Activated CD4-positive, alpha-beta memory T cell treated with anti-CD3 and anti-CD28 coated beads for 36 hours (primary cell): ENCODE measurements around the gene TBPL2. TPM values are rescaled to one million over a fixed set of nuclear protein-coding genes. Genes with fewer than 3 reads are reported as not detected.
"Not testable (repeated sequence)": the region's sequence is repeated elsewhere in the genome, so short reads cannot be mapped to it uniquely, and the experiment has no call there.

Source experiments
- CTCF ChIA-PET: fragments of 350-600 bp; sonication (Branson Sonifier 250); formaldehyde crosslinking; loops from one replicate; lab custom pipeline; 2021; ENCODE audit warnings: antibody characterized with exemption, inconsistent platforms; lab: Charles Lee
- POLR2A ChIA-PET: fragments of 350-600 bp; sonication (Branson Sonifier 250); formaldehyde crosslinking; loops from one replicate; lab custom pipeline; 2021; ENCODE audit warnings: antibody characterized with exemption; lab: Charles Lee
- DNase-seq: peaks from one replicate; pipeline ENCODE4 v3.0.0-alpha.2; 2020
- H3K27ac Mint-ChIP-seq: one replicate; pipeline ENCODE4 v1.8.0; 2021; ENCODE audit warnings: mixed read lengths
- H3K27me3 Mint-ChIP-seq: one replicate; pipeline ENCODE4 v1.8.0; 2021; ENCODE audit warnings: mixed read lengths
- H3K36me3 Mint-ChIP-seq: one replicate; pipeline ENCODE4 v1.8.0; 2021; ENCODE audit warnings: mixed read lengths
- H3K4me1 Mint-ChIP-seq: one replicate; pipeline ENCODE4 v1.8.0; 2021; ENCODE audit warnings: low read depth, mixed read lengths
- H3K4me3 Mint-ChIP-seq: one replicate; pipeline ENCODE4 v1.8.0; 2021; ENCODE audit warnings: mild to moderate bottlenecking, mixed read lengths
- H3K9me3 Mint-ChIP-seq: one replicate; pipeline ENCODE4 v1.8.0; 2021; ENCODE audit warnings: mixed read lengths
- intact Hi-C: fragments of 100-400 bp; cut with micrococcal nuclease; formaldehyde crosslinking; loops from one replicate; pipeline ENCODE4 v1.15.1; 2023
- total RNA-seq, 2 experiments: library from RNA; stranded (reverse); gene quantifications; one replicate each; pipeline ENCODE4 v1.2.3, GENCODE V29; 2021

Gene TBPL2
- total RNA-seq, 2 experiments from 2014 or later, result not detected

DNA sequence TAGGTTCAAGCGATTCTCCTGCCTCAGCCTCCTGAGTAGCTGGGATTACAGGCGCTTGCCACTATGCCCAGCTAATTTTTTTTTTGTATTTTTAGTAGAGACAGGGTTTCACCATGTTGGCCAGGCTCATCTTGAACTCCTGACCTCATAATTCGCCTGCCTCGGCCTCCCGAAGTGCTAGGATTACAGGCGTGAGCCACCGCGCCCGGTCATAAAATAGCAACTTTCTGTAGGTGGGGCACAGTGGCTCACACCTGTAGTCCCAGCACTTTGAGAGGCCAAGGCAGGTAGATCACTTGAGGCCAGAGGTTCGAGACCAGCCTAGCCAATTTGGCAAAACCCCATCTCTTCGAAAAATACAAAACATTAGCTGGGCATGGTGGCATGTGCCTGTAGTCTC is 18.1 kb downstream of the TBPL2 start:
- H3K27ac Mint-ChIP-seq, intact Hi-C loops, H3K9me3 Mint-ChIP-seq, DNase-seq, H3K4me3 Mint-ChIP-seq, H3K36me3 Mint-ChIP-seq, H3K27me3 Mint-ChIP-seq, POLR2A ChIA-PET, H3K4me1 Mint-ChIP-seq: not testable (repeated sequence)
- CTCF ChIA-PET, result interaction anchor here (0.6 kb wide), 2 partner anchors 68 to 964 kb away, joined by 3 read pairs; no protein-coding TSS in a partner anchor

DNA sequence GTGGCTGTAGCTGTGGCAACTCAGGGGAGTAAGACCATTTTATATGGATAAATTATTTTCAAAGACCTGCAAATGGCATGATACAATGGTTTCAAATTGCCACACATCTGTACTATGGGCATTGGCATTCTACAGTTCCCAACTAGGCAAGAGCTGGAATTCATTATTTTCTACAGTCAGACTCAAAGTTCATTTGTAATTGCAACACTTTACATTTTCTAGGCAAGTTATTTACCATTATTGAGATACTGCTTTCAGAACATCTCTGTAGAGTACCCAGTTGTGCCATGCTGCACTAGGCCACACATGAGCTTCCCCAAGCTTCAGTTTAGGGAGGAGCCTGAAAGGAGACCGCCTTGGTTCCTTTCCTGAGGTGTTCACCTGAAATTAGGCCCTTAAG is 20.8 kb downstream of the TBPL2 start:
- Mint-ChIP-seq H3K4me1 (no peaks in the 10 kb centered on the region), H3K9me3 (no peaks in the 10 kb centered on the region)

DNA sequence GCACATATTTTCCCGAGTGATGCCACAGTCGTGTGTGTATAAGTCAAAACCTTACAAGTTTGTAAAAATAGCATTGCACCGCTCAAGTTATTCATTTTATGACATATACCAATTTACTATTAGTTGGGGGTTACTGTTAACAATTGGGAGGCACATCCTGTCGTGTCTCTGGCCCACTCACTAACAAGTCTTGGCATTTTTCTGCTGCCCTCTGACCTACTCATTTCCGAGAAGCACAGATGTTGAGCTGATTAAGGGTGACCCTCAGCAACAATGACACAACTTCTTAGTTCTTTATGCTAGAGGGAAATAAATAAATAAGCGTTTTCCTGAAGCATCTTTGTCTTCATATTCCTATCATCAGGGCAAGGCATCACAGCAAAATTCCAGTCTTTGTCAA is 22.0 kb downstream of the TBPL2 start:
- Mint-ChIP-seq H3K27ac (no peak overlapping the region), H3K36me3 (no peaks in the 10 kb centered on the region), H3K27me3 (no peaks in the 10 kb centered on the region), H3K4me3 (no peak overlapping the region), H3K9me3 (no peaks in the 10 kb centered on the region), H3K4me1 (no peaks in the 10 kb centered on the region)
- intact Hi-C loops, result no loop called here
- no peak for DNase-seq
- POLR2A ChIA-PET, result no interaction called here
- CTCF ChIA-PET, result interaction anchor here (1.2 to 1.6 kb wide), 3 partner anchors 15 to 71 kb away, joined by 3 to 5 read pairs (median 4); no protein-coding TSS in a partner anchor

More for the DNA sequence above, 20.8 kb downstream of the TBPL2 start:
- DNase-seq, result no peak
- H3K27me3 Mint-ChIP-seq, result no peaks in the 10 kb centered on the region
- H3K4me3 Mint-ChIP-seq, result no peak overlapping the region
- H3K36me3 Mint-ChIP-seq, result no peaks in the 10 kb centered on the region
- POLR2A ChIA-PET, result interaction anchor here (0.6 kb wide), 1 partner anchor 277 kb away, joined by 3 read pairs; no protein-coding TSS in a partner anchor
- intact Hi-C loops, result no loop called here
- CTCF ChIA-PET, result interaction anchor here (0.6 to 1.5 kb wide), 4 partner anchors 9 to 149 kb away, joined by 3 to 5 read pairs (median 4); partner anchors contain the start of gene FBXO34
- H3K27ac Mint-ChIP-seq, result no peak overlapping the region

DNA sequence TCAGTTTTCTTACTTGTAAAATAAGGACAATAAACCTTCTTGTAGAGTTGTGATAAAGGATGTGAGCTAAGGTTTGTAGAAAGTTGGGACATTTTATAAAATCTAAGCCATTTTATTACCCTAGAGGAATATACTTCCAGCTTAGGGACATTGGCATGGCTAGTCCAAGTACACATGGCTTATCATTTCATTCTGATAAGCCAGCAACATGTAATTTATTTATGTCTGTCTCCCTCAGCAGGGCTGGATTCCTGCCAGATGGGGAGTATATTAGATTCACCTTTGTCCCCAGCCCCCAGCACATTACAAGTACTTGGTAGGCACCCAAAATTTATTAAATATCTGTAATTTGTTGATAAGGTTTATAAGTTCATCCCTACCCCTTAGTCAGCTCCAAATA is 22.5 kb downstream of the TBPL2 start:
- DNase-seq, result no peak
- Mint-ChIP-seq H3K9me3 (no peaks in the 10 kb centered on the region), H3K27me3 (no peaks in the 10 kb centered on the region), H3K27ac (no peak overlapping the region), H3K4me1 (peaks cover 2% of the 10 kb centered on the region), H3K36me3 (no peaks in the 10 kb centered on the region), H3K4me3 (no peak overlapping the region)
- ChIA-PET CTCF (interaction anchor here (0.6 to 2.5 kb wide), 6 partner anchors 11 to 70 kb away, joined by 3 to 7 read pairs (median 5); no protein-coding TSS in a partner anchor), POLR2A (no interaction called here)
- intact Hi-C loops, result loop anchor here (2.0 kb wide), 1 partner anchor 45 kb away; no protein-coding TSS in a partner anchor

DNA sequence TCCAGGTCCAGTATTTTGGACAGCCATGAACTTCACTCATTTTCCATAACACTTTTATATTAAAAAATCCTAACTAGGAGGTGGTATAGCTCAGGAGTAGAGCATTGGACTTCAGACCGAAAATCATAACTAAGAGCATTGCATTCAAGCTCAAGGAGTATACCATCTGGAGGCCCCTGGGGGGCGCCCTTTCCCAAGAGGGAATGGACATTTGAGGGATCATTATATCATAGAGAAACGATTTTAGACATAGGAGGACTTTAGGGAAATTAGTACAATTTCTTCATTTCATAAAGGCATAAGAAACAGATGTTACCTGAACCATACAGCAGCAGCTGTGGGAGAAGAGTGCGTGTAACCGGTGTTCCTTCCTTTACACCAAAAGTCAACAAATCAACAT is 23.6 kb downstream of the TBPL2 start:
- no peak overlapping the region for H3K27ac Mint-ChIP-seq
- peak; percentile 50 for DNase-seq
- peaks cover 10% of the 10 kb centered on the region for H3K4me1 Mint-ChIP-seq
- H3K27me3 Mint-ChIP-seq, result no peaks in the 10 kb centered on the region
- POLR2A ChIA-PET, result no interaction called here
- CTCF ChIA-PET, result interaction anchor here (0.6 to 2.5 kb wide), 13 partner anchors 10 to 204 kb away, joined by 3 to 8 read pairs (median 4); no protein-coding TSS in a partner anchor
- H3K4me3 Mint-ChIP-seq, result no peak overlapping the region
- no peaks in the 10 kb centered on the region for H3K36me3 Mint-ChIP-seq
- no peaks in the 10 kb centered on the region for H3K9me3 Mint-ChIP-seq
- intact Hi-C loops, result loop anchor here (2.0 kb wide), 1 partner anchor 46 kb away; no protein-coding TSS in a partner anchor

DNA sequence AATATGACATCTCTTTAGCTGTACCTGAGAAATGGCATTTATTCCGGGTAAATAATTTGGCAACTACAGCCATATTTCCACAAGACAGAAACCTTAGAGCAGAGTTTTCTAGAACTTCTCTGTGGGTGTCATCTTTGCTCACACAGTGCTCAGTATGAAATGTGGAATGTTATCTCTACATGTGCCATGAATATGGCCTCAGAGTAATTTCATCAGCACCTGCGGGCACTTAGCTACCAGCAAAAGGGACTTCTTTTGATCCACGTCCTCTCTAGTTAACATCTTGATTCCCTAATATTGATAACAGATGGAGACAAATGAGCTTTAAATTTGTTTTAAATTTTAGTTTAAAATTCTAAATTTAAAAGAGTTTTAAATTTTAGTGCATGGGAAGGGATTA is 25.9 kb downstream of the TBPL2 start:
- Mint-ChIP-seq H3K27ac (no peak overlapping the region), H3K9me3 (no peaks in the 10 kb centered on the region), H3K36me3 (no peaks in the 10 kb centered on the region), H3K4me3 (no peak overlapping the region), H3K4me1 (peaks cover 23% of the 10 kb centered on the region), H3K27me3 (no peaks in the 10 kb centered on the region)
- ChIA-PET CTCF (interaction anchor here (1.1 to 1.7 kb wide), 4 partner anchors 20 to 201 kb away, joined by 3 to 7 read pairs (median 5); partner anchors contain the start of gene FBXO34), POLR2A (no interaction called here)
- no peak for DNase-seq
- intact Hi-C loops, result no loop called here

DNA sequence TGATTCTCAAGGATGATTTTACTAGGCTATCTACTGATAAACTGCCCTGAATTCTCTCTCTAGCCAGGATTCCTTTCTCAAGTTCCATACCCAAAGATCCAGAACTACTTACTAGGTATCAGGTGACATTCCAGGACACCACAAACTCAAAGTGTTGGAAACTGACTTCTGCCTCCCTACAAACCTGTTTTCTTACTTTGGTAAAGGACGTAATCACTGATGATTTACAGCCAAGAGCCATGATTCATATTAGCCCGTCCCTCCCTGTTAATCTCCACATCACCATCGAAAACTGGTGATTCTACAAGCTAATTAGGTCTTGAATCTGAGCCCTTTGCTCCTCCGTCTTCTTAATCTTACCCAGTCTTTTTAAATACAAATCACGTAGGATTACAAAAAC is 27.7 kb downstream of the TBPL2 start:
- Mint-ChIP-seq H3K4me1 (peaks cover 31% of the 10 kb centered on the region), H3K36me3 (no peaks in the 10 kb centered on the region), H3K4me3 (no peak overlapping the region), H3K27ac (no peak overlapping the region), H3K9me3 (no peaks in the 10 kb centered on the region), H3K27me3 (no peaks in the 10 kb centered on the region)
- ChIA-PET CTCF (no interaction called here), POLR2A (no interaction called here)
- no peak for DNase-seq
- intact Hi-C loops, result no loop called here

DNA sequence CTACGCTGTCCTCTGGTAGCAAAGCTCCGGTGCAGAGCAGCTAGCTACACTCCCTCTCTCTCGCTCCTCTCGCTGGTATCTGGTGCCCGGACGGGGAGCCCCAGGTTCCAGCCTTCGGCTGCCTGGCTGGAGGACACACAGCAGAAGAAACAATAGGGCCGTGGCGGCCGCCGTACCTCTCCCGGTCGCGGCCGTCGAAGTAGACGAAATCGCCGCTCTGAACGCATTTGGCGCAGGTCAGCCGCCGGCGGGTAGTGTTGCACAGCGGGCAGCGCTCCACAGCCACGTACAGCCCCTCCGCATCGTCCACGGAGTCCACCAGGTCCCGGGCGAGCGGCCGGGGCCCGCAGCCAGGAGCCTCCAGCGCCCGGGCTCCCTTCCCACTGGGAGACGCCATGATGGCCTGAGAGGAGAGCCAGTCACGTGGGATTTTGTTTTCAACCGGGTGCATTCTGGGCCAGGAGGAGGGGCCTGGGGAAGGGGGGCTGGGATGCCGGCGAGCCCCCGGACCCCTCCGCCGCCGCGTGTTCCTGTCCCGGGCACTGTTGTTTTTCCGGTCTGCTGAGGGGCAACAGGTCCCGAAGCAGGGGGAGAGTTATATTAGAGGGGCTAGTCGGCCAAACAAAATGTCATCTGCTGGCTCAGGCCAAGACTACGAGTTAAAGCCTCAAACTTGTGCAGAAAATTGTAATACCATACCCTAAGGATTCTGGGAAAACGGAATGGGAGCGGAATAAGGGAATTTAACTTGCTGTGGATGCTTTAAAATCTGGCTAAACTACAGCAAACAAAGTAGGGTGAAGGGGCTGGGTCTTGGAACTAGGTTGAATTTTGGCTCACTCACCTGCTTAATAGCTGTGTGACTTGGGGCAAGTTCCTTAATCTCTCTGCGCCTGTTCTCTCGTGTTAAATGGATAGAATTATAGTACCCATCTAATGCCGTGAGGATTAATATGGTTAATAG is 28.7 kb downstream of the TBPL2 start, which contains the start of gene ATG14:
TSS of gene ATG14 (minus strand) at position 405 of the 964 bp plus-strand sequence. CDS start at position 397, 8 bp downstream.
- Mint-ChIP-seq H3K27ac (peak within 1 kb of the TSS; percentile 71), H3K9me3 (no peaks in the 10 kb centered on the region), H3K4me3 (peak within 1 kb of the TSS; percentile 79), H3K4me1 (peaks cover 31% of the 10 kb centered on the region), H3K27me3 (no peaks in the 10 kb centered on the region), H3K36me3 (no peaks in the 10 kb centered on the region)
- intact Hi-C loops, result loop anchor here (1.0 kb wide), 1 partner anchor 140 kb away; the partner anchor contains the start of gene FBXO34
- DNase-seq, result peak; percentile 87
- POLR2A ChIA-PET, result no interaction called here
- CTCF ChIA-PET, result interaction anchor here (0.5 kb wide), 2 partner anchors 166 to 285 kb away, joined by 3 read pairs; no protein-coding TSS in a partner anchor

DNA sequence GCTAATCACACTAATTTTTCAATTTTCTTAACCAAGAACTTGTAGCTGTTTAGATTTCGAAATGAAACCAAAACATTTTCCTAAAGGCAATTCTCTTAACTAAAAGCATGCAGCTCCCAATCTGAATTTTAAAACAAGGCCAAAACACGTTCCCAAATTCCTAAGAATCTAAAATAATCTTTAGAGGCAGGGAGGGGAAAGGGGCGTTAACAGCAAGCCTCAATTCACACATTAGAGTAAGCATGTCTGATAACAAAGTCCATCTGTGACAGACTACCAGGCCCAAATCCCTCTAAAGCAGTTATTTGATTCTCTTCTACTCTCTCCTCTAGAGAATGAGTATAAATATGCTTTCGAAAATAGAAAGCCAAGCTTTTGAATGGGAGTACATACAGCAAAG is 29.5 kb downstream of the TBPL2 start:
- intact Hi-C loops, result loop anchor here (1.0 kb wide), 1 partner anchor 140 kb away; the partner anchor contains the start of gene FBXO34
- H3K4me1 Mint-ChIP-seq, result peaks cover 34% of the 10 kb centered on the region
- no peaks in the 10 kb centered on the region for H3K9me3 Mint-ChIP-seq
- ChIA-PET POLR2A (no interaction called here), CTCF (interaction anchor here (0.5 to 1.7 kb wide), 3 partner anchors 140 to 286 kb away, joined by 3 to 9 read pairs (median 4); no protein-coding TSS in a partner anchor)
- peak overlapping the region; percentile 79 for H3K4me3 Mint-ChIP-seq
- no peak for DNase-seq
- no peak overlapping the region for H3K27ac Mint-ChIP-seq
- H3K27me3 Mint-ChIP-seq, result no peaks in the 10 kb centered on the region
- H3K36me3 Mint-ChIP-seq, result no peaks in the 10 kb centered on the region

DNA sequence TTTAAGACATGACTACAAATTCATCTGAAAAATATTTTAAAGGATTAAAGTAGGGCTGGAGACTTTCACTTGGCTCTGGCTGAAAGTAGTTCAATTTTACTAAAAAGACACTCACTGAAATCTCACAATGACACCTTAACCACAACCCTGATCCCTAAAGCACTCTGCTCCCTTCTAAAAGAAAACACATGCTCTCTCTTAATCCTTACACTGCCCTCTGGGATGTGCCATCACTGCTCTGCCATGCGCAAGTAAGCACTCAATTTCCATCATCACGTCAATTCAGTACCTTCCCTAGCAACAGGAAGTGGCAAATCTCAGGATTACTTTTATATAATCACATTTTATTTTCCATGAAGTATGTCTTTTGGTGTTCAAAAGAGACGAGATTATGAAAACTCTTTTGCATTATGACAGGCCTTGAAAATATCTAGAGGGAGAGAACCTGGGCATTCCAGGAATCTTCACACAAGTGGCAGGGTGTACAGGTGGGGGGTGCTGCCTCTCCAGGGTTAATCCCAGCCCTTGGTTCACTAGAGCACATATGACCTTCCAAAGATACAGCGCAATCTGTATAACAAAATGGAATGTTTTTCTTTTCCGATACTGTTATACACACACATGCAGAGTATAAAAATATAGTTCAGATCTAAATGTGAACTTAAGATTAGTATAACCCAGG is 36.1 kb downstream of the TBPL2 start:
- no peak for DNase-seq
- H3K9me3 Mint-ChIP-seq, result no peaks in the 10 kb centered on the region
- CTCF ChIA-PET, result interaction anchor here (1.8 to 1.9 kb wide), 3 partner anchors 12 to 50 kb away, joined by 5 to 9 read pairs (median 7); no protein-coding TSS in a partner anchor
- H3K4me3 Mint-ChIP-seq, result no peak overlapping the region
- H3K27ac Mint-ChIP-seq, result peak overlapping the region; percentile 38
- intact Hi-C loops, result loop anchor here (1.0 kb wide), 2 partner anchors 18 to 30 kb away; no protein-coding TSS in a partner anchor
- H3K4me1 Mint-ChIP-seq, result peaks cover 49% of the 10 kb centered on the region
- POLR2A ChIA-PET, result interaction anchor here (0.5 to 1.6 kb wide), 3 partner anchors 30 to 66 kb away, joined by 3 read pairs; no protein-coding TSS in a partner anchor
- no peaks in the 10 kb centered on the region for H3K36me3 Mint-ChIP-seq
- no peaks in the 10 kb centered on the region for H3K27me3 Mint-ChIP-seq

DNA sequence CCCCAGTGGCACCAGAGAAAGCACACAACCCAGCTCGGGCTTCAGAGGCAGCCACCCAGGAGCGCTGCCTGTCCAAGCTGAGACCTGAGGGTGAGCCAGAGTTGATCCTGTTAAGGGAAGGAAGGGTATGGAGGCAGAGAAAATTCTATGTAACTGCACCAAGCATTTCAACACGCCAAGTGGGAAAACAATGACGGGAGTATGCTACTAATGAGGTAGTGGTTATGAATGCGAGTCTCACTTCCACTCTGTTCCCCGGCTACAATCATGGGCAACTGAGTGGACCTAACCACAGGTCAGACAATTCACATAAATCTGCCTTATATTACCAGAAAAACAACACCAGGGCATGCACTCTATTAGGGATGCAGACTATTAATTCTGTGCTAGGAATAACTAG is 38.7 kb downstream of the TBPL2 start:
- Mint-ChIP-seq H3K27me3 (no peaks in the 10 kb centered on the region), H3K4me3 (no peak overlapping the region), H3K9me3 (no peaks in the 10 kb centered on the region), H3K4me1 (peaks cover 49% of the 10 kb centered on the region), H3K36me3 (no peaks in the 10 kb centered on the region), H3K27ac (no peak overlapping the region)
- POLR2A ChIA-PET, result no interaction called here
- intact Hi-C loops, result no loop called here
- CTCF ChIA-PET, result no interaction called here
- DNase-seq, result no peak
